Activated CD4-positive, alpha-beta T cell treated with anti-CD3 and anti-CD28 coated beads, Interleukin-2, amount 50 U/mL, for 24 hours (primary cell): Measurements from ENCODE around the gene CFAP119.

Experiments
- DNase-seq, 2 donors: peaks; one replicate each; pipeline ENCODE4 v3.0.0-alpha.2; 2020; ENCODE audit warnings: low read depth in 1 of 2, low spot score in 1 of 2

Gene CFAP119

DNA sequence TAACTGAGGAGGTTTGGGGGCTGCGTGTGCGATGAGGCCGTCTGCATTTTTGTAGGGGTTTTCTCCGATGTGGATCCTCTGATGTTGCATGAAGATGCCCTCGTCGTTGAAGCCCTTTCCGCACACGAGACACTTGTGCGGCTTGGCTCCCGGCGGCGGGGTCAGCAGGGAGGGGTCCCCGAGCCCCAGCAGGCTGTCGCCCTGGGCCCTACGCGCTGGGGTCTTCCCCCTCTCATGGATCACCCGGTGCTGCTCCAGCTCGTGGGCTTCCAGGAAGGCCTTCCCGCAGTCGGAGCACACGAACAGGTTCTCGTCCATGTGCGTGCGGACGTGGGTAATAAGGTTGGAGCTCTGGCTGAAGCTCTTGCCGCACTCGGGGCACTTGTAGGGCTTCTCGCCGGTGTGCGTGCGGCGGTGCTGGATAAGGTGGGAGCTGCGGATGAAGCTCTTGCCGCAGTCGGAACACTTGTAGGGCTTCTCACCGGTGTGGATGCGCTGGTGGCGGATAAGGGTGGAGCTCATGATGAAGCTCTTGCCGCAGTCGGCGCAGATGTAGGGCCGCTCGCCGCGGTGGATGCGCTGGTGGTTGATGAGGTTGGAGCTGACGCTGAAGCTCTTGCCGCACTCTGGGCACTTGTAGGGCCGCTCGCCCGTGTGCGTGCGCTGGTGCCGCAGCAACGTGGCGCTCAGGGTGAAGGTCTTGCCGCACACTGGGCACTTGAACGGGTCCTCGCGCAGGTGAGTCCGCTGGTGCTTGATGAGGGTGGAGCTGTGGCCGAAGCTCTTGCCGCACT is 20.8 kb upstream of the CFAP119 start:
- DNase-seq = no peak

DNA sequence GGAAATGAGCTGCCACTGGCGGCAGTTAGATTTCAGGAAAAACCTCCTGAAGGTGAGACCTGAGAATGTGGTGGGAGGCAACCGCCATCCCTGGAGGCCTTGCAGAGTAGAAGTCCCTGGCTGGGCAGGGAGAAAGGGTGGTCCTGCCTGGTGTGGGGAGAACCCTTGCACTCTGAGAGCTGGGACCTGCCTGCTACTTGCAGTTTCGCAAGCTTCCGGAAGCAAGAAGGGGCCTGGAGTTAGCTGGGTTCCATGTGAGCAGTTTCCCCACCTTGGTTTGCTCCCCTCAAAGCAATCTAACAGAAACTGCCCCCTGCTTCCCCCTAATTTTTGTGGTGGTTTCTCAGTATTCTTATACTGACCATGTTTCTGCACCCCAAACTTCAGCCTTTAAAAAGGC is 18.7 kb upstream of the CFAP119 start:
- DNase-seq = no peak

DNA sequence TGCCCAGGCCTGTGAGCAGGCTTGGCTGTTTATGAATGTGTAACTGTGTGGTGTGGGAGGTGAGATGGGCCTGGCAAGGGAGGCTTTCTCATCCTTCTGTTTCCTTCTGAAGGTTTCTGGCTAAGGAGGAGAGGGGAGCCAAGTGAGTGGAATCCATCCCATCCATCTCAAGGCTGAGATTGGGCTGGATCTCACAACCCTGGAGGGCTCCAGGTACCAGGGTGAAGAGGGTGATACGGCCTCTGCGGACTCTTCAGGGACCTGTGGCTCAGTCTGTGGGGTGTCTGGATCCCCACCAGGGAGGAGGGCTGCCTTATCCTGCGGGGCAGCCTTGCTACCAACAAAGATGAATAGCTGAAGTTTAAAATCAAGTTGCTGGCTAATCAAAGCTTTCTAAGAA is 18.2 kb upstream of the CFAP119 start:
- DNase-seq = no peak

DNA sequence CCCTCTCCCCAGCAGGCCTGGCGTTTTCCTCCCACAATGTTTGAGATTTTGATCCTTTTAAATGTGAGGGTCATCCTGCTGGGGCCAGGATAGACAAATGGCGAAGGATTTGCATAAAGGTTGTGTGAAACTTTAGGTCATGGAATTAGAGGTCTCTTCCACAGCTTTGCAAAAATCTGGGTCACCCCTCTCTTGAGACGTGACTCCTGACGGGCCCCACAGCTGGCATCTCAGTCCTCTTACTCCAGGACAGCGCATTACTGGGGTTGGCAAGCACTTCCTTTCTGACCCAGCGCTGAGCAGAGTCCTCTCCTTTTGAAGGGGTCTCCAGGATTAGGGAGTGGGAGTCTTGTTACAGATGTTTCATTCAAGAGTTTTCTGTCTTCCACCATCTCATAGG is 17.7 kb upstream of the CFAP119 start:
- DNase-seq = no peak

DNA sequence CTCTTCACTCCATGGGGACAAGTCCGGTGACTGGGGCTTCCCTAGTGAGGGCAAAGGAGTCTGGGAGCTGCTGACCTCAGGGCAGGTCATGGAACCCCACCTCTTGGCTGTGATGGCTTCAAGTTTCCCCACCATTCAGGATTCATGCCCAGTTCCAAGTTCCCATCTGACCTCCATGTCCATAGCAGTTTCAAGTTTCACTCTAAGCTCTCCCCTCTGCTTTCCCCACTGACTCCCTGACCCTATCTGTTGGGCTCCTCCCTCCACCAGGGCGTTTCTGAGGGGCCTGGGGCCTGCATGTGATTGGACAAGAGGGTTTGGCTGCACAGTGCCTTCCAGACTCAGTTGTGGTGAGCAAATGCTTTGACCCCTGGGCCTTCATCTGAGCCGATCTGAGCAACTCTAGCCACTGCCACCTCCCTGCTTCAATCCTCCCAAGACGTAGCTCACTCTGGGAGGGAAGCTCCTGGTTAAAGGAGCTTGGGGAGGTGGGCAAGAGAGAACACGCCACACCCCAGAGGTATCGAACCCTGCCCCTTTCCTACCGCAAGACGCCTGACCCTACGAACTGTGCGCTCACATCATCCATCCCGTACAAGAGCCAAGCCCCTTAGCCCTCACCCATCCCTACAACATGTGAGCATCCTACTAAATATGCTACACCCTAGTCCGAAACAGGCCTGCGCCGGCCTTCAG is 16.8 kb upstream of the CFAP119 start:
- DNase-seq = no peak

DNA sequence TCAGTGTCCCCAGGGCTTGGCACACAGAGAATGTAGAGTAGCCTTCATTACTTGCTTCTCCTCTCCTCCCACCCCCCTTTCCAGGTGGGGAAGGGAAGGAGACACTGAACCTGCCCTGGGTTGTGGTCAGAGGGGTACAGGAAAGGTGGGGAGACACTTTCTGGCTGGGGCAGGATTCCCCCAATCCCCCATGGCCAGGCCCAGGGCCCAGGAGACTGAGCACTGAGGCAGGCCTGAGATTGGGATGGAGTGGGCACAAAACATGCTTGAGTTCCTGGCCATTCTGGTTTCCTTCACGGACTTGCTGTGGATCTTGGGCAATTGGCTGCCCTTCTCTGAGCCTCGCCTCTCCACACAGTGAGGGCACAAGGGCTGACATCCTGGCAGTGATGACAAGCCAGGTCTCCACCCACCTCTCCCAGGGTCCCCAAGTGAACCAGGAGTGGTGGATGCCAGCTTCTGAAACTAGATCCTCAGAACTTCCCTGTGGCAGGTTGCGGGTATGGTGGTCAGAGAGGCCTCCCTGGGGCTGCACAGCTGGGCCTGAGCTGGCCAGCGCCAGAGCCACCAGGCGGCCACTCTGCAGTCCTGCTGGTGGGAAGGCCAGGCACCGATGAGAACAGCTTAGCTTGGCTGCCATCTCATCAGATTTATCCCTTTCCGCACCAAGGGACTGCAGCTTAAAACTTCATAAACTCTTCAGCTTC is 15.9 kb upstream of the CFAP119 start:
- DNase-seq = no peak

DNA sequence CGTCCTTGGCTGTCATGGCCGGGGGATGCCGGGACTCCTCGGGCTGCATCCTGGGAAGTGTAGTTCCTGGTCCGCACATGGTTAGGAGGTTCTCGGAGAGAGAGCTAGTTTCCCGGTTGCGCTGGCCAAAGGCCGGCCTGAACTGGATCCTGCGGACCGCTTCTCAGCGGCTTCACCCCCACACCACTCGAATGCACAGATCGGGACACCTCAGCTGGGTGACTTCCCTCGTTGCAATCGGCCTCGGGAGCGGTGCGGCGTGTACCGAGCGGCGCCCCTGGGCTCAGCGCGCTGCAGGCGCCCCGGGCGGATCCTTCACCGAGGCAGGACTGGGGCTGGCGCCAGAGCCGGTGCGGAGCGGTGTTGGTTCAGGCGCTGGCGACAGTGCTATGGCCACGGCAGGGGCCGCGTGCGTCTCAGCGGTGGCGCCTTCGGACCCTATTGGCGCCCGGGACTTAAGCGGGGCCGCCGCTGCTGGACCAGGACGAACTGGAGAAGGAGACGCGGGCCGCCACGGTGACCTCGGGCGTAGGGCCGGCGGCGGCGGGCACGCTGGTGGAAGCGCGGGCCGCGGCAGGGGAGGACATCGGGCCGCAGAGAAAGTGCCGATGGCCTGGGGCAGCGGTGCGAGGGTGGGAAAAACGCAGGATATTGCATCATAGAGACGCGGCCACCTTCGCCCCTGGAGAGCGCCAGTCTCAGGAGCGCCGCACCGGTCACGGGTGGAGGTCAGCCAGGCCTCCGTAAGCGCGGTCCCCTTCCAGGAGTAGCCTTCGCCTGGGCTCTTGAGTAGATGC is 13.7 kb upstream of the CFAP119 start:
- peak; percentile 45 to 58 for DNase-seq

DNA sequence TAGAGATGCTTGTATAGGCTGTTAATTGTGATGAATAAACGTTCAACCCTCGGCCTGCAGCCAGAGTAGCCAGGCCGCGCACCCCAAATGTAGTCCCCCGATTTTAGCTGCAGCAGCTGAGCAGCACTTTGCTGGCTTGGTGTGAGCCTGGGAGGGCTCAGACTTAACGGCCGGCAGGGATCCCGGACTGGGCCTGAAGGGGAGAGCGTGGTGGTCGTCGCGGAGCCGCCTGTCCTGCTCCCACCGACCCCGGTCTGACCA is 13.2 kb upstream of the CFAP119 start:
- DNase-seq = no peak

DNA sequence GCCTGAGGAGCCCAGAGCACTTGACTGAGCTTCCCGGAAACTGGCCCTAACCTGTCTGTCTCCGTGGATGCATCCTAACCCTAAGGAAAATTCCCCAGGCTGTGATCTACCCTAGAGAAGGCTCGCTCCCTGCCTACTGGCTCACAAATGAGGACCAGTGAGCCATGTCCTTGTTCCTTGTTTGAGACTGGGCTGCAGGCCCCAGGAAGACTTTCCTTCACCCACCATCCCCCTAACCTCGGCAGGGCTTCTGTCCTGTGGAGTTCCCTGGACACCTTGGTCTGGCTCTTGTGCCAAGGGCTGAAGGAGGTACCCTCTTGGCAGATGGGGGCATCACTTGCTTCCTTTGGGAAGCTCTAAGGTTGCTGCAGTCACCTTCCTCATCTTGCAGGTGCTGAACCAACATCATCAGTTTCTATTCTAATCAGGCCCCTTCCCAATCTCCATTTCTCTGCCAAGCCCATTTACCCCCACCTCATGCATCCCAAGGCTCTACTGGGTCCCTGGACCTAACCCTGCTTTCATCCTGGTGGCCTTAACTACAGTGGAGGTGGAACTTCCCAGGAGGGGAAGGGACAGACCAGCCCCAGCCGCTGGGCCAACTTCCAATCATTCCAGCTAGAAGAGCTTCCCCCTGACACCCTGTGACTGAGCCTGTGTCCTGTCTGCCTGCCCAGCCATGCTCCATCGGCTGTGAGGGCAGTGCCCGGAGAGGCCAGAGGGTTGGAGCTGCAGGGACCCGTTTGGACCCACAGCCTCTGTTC is 12.7 kb upstream of the CFAP119 start:
- DNase-seq = no peak

DNA sequence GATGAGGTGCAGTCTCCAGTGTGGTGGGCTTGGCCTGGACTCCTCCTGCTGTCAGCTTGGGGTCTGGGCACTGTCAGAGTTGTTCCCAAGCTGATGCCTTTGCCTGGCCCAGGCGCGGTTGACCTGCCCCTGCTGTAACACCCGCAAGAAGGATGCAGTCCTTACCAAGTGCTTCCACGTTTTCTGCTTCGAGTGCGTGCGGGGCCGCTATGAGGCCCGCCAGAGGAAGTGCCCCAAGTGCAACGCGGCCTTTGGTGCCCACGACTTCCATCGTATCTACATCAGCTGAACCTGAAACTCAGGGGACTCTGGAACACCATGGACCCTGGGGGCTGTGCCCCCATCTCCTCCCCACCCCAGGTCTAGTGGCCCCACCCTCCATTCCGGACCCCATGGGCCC is 12.0 kb upstream of the CFAP119 start:
- no peak for DNase-seq

DNA sequence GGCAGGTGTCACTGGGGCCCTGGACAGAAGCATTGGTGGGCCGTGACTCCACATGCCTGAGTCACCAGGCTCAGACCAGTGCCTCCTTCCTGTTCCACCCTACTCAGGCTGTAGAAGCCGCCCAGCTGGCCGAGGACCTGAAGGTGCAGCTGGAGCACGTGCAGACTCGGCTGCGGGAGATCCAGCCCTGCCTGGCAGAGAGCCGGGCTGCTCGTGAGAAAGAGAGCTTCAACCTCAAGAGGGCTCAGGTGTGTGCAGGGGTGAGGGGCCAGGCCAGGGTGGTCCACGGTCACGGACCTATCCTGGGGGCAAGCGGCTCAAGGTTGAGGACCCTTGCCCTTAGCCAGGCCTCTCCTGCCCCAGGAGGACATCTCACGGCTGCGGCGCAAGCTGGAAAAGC is 9.9 kb upstream of the CFAP119 start:
- no peak for DNase-seq

DNA sequence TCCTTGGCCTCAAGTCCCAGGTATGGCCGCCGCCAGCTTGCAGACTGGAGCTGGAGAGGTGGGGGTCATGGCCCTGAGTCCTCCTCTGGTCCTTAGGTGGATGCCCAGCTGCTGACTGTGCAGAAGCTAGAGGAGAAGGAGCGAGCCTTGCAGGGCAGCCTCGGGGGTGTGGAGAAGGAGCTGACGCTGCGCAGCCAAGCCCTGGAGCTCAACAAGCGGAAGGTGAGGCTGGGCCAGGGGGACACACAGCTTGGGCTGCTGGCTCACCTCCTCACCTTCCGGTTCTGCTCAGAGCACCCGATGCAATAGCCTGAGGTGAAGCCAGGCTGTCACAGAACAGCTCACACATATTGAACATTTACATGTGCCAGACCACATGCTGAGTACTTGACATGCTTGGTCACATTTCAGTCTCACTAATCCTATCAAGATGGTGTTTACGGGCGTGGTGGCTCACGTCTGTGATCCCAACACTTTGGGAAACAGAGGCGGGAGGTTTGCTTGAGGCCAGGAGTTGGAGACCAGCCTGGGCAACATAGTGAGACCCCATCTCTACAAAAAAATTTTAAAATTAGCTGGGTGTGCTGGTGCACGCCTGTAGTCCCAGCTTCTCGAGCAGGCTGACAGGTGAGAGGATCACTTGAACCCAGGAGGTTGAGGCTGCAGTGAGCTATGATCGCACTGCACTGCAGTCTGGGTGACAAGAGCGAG is 7.7 kb upstream of the CFAP119 start:
- no peak for DNase-seq

DNA sequence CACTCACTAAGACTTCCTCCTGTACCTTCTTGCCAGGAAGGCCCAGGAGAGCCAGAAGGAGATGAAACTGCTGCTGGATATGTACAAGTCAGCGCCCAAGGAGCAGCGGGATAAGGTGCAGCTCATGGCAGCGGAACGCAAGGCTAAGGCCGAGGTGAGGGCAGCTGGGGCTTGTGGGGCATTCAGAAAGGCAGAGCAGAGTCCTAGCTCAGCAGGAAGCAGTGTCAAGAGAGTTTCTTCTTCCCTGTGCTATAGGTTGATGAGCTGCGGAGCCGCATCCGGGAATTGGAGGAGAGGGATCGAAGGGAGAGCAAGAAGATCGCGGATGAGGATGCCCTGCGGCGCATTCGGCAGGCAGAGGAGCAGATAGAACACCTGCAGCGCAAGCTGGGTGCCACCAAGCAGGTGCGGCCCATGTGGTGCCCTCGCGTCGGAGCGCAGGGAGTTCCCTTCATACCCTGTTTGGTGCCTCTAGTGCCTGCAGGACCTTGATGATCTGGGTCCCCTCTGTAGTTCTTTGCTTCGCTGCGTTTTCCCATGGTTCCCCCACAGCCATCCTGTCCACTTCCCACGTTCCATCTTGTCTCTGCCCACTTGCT is 6.8 kb upstream of the CFAP119 start:
- DNase-seq = no peak

DNA sequence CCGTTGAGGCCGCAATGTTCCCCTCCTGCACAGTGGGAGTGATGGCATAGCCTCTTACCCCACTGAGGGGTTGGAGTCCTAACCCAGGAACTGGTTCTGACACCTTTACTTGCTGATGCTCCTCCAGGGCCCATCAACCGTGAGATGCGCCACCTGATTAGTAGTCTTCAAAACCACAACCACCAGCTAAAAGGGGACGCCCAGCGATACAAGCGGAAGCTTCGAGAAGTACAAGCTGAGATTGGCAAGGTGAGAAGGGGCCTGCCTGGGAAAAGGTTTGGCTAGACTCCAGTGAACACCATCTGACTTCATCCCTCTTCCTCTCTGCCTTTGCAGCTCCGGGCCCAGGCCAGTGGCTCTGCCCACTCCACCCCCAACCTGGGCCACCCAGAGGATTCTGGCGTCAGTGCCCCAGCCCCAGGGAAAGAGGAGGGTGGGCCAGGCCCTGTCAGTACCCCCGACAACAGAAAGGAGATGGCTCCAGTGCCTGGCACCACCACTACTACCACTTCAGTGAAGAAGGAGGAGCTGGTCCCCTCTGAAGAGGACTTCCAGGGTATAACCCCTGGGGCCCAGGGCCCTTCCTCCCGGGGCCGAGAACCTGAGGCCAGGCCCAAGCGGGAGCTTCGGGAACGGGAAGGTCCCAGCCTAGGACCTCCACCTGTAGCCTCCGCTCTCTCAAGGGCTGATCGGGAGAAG is 6.1 kb upstream of the CFAP119 start:
- no peak for DNase-seq

DNA sequence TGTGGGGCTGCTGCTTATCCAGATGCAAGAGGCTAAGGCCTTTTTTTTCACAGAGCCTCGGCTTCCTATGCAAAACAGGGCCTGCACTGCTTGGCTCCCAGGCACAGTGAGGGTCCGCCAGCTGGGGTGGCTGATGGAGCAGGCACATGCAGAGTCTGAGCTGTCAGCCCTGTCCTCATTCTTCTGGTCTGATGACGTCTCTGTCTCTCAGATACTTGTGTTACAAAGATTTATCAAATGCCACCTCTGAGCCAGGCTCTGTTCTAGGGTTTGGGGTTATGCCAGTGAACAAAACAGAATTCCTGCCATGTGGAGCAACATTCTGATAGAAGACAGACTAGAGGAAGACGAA is 5.0 kb upstream of the CFAP119 start:
- DNase-seq = no peak

DNA sequence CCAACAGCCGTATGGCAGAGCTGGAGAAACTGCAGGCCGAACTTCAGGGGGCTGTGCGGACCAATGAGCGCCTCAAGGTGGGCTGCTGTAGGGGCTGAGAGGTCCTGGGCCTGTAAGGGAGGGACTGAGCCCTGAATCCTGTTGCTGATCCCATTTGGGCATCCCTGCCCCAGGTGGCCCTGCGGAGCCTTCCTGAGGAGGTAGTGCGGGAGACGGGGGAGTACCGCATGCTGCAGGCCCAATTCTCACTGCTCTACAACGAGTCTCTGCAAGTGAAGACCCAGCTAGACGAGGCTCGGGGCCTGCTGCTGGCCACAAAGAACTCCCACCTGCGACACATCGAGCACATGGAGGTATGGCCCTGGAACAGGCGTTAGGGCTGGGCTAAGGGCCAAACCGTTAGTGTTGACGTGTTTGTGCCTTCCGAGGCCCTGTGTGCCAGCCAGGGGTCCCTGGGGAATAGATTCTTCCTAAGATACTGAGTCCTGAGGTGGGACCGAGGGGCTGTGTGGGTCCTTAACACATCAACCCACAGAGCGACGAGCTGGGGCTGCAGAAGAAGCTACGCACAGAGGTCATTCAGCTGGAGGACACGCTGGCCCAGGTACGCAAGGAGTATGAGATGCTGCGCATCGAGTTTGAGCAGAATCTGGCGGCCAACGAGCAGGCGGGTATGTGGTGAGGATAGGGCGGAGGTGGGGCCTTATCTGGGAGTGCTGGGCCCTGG is 4.5 kb upstream of the CFAP119 start:
- no peak for DNase-seq

DNA sequence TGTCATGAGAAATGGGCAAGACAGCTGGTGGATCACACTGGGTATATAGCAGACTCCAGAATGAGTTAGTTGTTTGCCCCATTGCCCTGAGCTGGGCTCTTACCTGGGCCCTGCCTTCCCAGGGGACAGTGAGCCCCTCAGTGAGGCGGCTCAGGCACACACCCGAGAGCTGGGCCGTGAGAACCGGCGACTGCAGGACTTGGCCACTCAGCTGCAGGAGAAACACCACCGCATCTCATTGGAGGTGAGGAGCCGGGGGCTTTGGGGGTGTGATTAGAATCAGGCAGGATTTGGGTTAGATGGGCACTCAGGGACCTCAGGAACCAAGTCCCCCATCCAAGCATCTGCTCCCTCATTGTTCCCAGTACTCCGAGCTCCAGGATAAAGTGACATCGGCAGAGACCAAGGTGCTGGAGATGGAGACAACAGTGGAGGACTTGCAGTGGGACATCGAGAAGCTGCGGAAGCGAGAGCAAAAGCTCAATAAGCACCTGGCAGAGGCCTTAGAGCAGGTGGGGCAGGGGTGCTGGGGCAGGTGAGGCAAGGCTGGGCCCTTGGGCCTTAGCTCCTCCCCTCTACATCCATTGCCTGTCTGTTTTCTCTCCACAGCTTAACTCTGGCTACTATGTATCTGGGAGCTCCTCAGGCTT is 3.1 kb upstream of the CFAP119 start:
- no peak for DNase-seq

DNA sequence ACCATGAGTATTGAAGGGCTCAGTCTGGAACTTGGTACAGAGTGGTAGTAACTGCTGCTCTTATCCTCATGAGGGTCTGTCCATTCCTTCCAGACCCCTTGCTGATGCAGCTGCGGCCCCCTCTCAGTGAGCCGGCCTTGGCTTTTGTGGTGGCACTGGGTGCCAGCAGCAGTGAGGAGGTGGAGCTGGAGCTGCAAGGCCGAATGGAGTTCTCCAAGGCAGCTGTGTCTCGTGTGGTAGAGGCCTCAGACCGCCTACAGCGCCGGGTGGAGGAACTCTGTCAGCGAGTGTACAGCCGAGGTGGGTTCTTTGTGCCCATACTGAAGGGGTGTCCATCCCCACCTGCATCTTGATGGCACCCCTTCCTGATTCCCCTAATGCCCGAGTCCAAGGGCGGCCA is 2.2 kb upstream of the CFAP119 start:
- DNase-seq = no peak
